ENCODE measurements around the gene PTGIS.

DNA sequence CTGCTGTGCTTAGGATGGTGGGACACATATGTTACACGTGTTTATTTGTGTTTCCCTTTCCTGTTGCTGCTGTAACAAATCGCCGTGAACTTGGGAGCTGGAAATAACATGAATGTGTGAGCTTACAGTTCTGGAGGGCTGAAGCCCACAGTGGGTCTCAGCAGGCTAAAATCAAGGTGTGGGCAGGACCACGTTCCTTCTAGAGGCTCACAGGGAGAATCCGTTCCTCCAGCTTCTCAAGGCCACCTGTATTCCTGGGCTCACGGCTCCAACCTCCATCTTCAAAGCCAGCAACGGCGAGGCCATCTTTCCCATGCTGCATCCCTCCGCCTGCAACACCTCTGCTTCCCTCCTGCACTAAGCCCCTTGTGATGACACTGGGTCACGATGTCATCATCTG is 27.4 kb upstream of the PTGIS start:
- no peak for TF ChIP-seq CTCF (conservative IDR thresholded peaks at IDR 0.05; ENCODE audit: low read length)
- TF ChIP-seq EZH2phosphoT487 (IDR thresholded peaks at IDR 0.05; ENCODE audit: borderline replicate concordance, low read depth, low read length): no peak
